HG03103 (cell line): ENCODE results near the gene PRPF31.
"Not testable (repeated sequence)": the region's sequence is repeated elsewhere in the genome, so short reads cannot be mapped to it uniquely, and the experiment has no call there.

Experiments used
- ATAC-seq: cut with Tn5 transposase; IDR thresholded peaks from one replicate; pipeline ENCODE4 v1.9.1; 2021; ENCODE audit warnings: low read depth; ENCODE audit not compliant: unreplicated experiment

PRPF31 gene

DNA sequence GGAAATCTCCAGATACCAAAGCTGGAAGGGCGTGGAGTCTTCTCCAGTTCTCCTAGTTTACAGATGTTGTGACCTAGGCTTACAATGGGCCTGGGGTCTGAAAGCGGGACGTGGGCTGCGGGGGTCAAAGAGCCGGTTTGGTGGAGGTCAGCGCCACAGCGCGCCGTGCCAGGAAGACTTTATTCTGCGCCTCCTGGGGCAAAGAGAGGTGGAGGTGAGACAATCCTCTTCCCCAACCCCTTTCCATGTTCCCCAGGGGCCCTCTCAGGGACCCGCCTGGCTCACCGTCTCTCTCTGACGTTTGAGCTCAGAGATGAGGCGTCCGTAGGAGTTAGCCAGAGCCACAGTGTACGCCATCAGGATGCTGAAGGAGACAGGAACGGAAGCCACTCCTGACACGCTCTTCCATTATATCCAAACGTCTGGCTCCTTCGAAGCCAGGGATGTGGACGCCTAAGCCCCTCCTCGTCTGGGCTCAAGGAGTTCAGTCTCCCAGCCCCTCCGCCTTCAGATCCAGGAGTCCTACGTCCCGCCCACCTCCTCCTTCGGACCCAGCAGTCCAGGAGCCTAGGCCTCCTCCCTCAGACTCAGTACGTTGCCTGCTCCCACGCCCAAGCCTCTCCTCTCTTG, 44.7 kb downstream of the PRPF31 start:
- peak; percentile 1 for ATAC-seq

DNA sequence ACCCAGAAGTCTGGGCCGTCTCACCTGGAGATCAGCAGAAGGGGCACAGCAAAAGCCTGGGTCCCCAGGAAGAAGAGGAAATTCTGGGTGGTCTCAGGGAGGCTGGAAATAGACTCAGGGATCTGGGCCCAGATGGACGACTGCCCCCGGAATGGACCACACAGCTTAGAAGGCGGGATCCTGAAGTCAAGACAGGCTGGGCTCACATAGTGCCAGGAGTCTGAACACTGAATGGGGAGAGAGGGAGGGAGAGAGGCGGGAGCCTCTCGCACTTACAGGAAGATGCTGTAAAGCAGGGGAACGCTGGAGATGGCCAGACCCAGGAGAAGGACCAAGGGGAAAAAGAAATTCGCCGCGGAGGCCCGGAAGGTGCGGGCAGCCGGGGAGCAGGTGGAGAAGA, 45.3 kb downstream of the PRPF31 start:
- no peak for ATAC-seq

DNA sequence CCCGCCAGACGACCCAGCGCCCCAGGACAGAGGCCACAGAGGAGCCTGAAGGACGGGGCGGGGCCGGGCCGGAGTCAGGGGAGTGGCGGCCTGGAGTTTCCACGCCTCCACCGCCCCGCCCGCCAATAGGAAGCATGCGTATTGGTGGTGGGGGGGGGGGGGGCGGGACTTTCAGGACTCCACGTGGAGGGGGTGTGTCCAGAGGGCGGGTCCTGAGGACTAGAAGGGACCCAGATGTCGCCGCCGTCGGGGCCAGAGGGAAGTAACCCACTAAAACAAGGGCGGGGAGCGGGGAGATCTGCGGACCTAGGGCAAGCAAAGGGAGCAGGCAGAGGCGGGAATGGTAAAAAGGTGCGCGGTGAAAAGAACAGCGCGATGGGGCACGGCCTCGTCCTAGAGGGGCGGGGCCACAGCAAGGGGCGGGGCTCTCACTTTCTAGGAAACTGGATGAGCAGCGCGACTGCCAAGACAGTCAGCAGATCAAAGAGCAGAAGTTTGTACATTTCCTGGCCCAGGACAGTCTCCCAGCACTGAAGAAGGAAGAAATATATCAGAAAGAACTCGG, 46.8 kb downstream of the PRPF31 start:
- ATAC-seq: no peak

DNA sequence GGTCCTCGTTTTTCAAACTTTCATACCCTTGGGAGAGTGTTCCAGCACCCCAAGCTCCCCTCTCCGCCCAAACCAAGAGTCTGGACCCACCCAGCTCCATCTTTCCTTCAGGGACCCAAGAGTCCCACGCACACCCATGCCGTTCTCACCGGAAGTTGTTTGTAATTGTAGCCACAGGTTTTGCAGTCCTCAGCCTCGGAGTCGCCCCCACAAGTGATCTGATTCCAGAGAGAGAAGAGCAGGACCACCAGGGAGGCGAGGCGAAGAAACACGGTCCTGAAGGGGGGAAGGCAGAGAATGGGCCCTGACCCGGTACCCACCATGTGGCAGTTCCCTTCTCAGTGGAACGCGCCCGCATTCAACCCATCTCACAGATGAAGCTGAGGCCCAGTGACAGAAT, 47.3 kb downstream of the PRPF31 start:
- ATAC-seq: no peak

- ATAC-seq: no peak
Measured at GRCh38 chr19:54164369-54165068, 49.0 kb downstream of the PRPF31 start.

- ATAC-seq: no peak
Measured at GRCh38 chr19:54165222-54165621, 49.7 kb downstream of the PRPF31 start.

DNA sequence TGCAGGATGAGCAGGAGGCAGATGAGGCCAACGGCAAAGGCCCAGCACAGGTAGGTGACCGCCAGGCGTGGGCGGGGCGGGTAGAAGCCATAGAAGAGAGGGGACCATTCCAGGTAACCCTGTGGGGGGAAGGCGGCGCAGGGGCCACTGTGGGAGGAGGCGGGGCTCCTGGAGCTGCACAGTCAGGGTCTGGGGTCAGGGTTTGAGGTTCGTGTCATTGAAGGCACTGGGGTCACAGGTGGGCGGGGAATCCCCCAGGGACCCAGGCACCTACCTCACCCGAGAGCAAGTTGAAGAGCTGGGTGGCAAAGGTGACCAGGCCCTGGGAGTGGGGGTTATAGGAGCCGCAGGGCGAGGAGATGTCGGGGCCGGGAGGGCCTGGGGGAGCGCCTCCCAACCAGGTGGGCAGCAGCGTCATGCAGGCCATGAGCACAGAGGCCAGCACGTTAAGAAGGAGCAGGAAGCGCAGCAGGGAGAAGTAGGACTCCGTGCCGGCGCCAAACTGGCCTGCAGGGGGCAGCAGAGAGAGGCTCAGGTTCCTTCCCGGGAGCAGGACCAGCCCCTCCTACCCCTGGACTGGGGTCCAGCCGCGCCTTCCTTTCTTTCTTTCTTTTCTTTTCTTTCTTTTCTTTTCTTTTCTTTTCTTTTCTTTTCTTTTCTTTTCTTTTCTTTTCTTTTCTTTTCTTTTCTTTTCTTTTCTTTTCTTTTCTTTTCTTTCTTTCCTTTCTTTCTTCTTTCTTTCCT, 52.8 kb downstream of the PRPF31 start:
- ATAC-seq: no peak

- no peak for ATAC-seq
Measured at GRCh38 chr19:54169149-54169740, 53.7 kb downstream of the PRPF31 start.

DNA sequence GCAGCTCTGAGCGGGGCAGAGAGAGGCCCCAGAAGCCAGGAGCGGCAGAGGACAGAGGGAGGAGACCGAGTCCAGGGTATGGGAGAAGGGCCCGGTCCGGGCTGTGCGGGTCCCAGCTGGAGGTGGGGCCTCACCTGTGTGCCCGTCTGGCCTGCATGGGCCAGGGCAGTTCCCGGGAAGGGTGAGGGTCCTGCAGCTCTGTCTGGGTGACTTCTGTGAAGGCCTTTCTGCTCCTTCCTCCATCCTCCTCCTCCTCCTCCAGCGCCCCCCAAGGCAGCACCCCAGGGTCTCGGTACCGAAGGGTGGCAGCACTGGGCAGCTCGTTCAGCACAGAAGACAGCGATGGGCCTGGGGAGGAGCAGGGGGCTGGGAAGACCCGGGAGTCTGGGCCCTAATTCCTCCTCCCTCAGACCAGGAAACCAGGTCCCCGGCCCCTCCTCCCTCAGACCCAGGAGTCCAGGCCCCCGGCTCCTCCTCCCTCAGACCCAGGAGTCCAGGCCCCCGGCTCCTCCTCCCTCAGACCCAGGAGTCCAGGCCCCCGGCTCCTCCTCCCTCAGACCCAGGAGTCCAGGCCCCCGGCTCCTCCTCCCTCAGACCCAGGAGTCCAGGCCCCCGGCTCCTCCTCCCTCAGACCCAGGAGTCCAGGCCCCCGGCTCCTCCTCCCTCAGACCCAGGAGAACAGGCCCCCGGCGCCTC, 56.3 kb downstream of the PRPF31 start:
- ATAC-seq: not testable (repeated sequence)

DNA sequence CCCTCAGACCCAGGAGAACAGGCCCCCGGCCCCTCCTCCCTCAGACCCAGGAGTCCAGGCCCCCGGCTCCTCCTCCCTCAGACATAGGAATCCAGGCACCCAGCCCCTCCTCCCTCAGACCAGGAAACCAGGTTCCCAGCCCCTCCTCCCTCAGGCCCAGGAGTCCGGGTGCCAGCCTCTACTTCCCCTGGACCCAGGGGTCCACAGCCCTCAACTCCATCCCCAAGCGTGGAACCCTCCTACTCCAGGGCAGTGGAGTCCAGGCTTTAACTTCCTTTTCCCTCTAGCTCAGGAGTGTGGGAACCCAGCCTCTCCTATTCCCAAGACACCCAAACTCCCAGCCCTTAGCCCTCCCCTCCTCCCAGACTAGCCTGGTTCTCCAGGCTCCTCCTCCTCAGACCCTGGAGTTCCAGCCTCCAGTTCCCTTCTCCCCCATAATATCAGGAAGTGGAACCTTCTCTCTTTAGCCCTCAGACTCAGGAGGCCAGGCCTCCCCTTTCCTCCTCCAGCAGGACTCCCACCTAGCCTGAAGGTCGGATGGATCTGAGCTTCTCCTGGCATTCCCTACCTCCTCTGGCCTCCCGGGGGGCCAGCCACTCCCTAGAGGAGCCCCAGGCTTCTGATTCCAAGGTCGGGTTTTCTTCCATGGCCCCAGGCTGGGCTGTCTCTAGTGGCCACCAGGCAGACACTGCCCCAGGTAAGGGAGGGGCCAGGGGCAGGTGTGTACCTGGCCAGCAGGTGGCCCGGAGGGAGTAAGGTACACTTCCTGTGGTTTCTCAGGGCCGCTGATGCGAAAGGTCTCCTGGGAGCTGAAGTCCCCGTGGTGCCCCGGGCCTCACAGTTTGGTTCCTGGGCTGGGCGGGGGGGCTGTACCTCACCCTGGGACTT, 57.2 kb downstream of the PRPF31 start, which contains the start of gene TMC4:
Gene TMC4 (minus strand): TSS at position 690 of the 888 bp plus-strand sequence. CDS start 43 bp downstream, at position 647.
- no peak for ATAC-seq

- ATAC-seq: no peak
Measured at GRCh38 chr19:54173359-54173699, 57.8 kb downstream of the PRPF31 start.

- ATAC-seq: no peak
Measured at GRCh38 chr19:54173951-54174834, 58.6 kb downstream of the PRPF31 start.

DNA sequence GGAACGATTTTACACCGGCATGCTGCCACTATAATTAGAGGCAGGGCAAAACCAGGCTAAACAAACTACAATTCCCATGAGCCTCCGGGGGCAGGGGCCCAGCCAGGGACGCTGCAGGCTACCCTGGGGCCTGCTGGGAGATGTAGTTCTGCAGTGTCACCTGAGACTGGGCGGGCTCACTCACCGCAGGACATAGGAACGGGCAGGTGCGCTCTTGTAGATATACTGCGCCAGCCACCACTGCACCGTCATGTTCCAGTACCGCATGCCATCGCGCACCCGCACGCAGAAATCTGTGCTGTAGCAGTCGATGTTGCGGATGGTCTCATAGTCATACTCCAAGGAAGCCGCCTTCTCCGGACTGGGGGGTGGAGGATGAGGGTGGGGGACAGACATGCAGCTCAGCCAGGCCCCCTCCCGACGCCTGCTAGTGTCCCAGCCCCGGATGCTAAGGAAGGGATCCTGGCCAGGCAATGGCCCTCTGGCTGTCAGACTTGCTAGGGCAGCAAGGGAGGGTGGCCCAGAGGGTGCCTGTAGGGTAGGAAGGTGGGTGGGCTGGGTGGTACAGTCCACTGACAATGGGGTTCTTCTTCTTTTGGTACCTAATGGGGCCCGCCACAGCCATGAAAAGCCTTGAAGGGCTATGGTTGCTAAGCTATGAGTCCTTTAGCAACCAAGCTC, 63.2 kb downstream of the PRPF31 start:
- ATAC-seq: no peak

GRCh38 chr19:54179262-54179852, 63.8 kb downstream of the PRPF31 start:
- no peak for ATAC-seq

- no peak for ATAC-seq
Measured at GRCh38 chr19:54179921-54180461, 64.4 kb downstream of the PRPF31 start.

DNA sequence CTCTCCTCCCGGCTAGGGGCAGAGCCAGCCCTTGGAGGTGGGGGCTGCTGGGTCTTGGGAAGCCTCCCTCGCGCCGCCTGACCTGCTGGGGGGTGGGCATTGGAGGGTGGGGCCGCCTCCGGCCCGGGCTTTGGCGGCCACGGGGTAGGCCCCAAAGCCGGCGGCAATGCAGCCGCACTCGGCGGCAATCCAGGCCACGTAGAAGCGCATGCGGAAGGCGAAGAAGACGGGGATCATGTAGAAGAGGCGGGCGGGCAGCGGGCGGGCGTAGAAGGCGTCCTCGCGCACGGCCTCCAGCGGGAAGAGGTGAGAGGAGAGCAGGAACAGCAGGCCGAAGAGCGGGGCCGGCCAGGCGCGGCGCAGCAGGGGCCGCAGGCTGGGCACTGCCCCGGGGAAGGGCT, 65.1 kb downstream of the PRPF31 start:
- ATAC-seq: no peak
